ACC112 (cell line): ENCODE measurements around the gene ATG5.
A peak's percentile ranks its signal among the peaks of the same experiment; 100 is the strongest.

ENCODE experiments used
- H2AFZ ChIP-seq: fragments of 200-600 bp; sonication (generic); one replicate; pipeline ENCODE4 v1.6.0; 2017; ENCODE audit warnings: antibody characterized with exemption, low read length; ENCODE audit not compliant: unreplicated experiment
- H3K27ac ChIP-seq: fragments of 200-600 bp; sonication (generic); 2 replicates; pipeline ENCODE4 v1.5.1; 2014; ENCODE audit warnings: low read depth, mild to moderate bottlenecking, antibody characterized with exemption, low read length, moderate library complexity
- H3K27me3 ChIP-seq: fragments of 200-600 bp; sonication (generic); 2 replicates; pipeline ENCODE4 v1.6.1; 2014; ENCODE audit warnings: mild to moderate bottlenecking, antibody characterized with exemption, low read length, moderate library complexity, mixed read lengths; ENCODE audit not compliant: insufficient read depth
- H3K36me3 ChIP-seq: fragments of 200-600 bp; sonication (generic); 2 replicates; pipeline ENCODE4 v1.6.1; 2016; ENCODE audit warnings: mild to moderate bottlenecking, antibody characterized with exemption, low read length, moderate library complexity, mixed read lengths; ENCODE audit not compliant: insufficient read depth
- H3K4me1 ChIP-seq: fragments of 200-600 bp; sonication (generic); one replicate; pipeline ENCODE4 v1.6.1; 2016; ENCODE audit warnings: low read length, mixed read lengths; ENCODE audit not compliant: insufficient read depth, unreplicated experiment, control insufficient read depth
- H3K4me3 ChIP-seq: fragments of 200-600 bp; sonication (generic); 2 replicates; pipeline ENCODE4 v1.5.1; 2014; ENCODE audit warnings: mild to moderate bottlenecking, low read depth, low read length
- H3K79me2 ChIP-seq: fragments of 200-600 bp; sonication (generic); one replicate; pipeline ENCODE4 v1.6.0; 2016; ENCODE audit warnings: low read length; ENCODE audit not compliant: control insufficient read depth, unreplicated experiment, insufficient read depth

ATG5 gene

DNA sequence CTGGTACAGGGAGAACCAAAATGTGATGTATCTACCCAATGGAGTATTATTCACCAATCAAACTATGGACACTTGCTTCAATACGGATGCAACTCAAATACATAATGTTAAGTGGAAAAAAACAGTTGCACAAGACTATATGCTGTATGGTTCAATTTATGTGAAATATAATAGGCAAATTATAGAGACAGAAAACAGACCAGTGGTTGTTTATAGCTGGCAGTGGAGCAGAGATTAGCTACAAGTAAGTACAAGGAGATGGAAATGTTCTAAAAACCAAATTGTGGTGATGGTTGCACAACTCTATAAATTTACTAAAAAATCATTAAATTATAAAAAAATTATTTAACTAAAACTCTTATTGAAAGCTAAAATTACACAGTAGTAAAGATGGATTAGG lies 126.2 kb downstream of the ATG5 start:
- peak overlapping the region; percentile 64 for H3K27ac ChIP-seq
- H3K79me2 ChIP-seq = no peaks in the 10 kb centered on the region
- H3K27me3 ChIP-seq = no peaks in the 10 kb centered on the region
- peaks cover 4% of the 10 kb centered on the region for H3K36me3 ChIP-seq
- no peak overlapping the region for H2AFZ ChIP-seq
- H3K4me1 ChIP-seq = peaks cover 26% of the 10 kb centered on the region
- H3K4me3 ChIP-seq = no peak overlapping the region

DNA sequence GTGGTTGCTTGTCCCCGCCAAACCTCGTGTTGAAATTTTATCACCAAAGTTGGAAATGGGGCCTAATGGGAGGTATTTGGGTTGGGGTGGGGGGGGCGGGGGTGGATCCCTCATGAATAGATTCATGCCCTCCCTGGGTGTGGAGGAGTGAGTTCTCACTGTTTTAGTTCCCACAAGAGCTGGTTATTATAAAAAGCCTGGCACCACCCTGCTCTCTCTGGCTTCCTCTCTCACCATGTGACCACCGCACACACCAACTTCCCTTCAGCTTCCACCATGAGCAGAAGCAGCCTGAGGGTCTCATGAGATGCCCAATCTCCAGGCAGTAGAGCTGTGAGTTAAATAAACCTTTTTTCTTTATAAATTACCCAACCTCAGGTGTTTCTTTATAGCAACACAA lies 128.1 kb downstream of the ATG5 start:
- H3K27me3 ChIP-seq = no peaks in the 10 kb centered on the region
- H3K36me3 ChIP-seq = peaks cover 4% of the 10 kb centered on the region
- no peak overlapping the region for H2AFZ ChIP-seq
- H3K4me1 ChIP-seq = peaks cover 41% of the 10 kb centered on the region
- no peak overlapping the region for H3K4me3 ChIP-seq
- no peaks in the 10 kb centered on the region for H3K79me2 ChIP-seq
- H3K27ac ChIP-seq = no peak overlapping the region

DNA sequence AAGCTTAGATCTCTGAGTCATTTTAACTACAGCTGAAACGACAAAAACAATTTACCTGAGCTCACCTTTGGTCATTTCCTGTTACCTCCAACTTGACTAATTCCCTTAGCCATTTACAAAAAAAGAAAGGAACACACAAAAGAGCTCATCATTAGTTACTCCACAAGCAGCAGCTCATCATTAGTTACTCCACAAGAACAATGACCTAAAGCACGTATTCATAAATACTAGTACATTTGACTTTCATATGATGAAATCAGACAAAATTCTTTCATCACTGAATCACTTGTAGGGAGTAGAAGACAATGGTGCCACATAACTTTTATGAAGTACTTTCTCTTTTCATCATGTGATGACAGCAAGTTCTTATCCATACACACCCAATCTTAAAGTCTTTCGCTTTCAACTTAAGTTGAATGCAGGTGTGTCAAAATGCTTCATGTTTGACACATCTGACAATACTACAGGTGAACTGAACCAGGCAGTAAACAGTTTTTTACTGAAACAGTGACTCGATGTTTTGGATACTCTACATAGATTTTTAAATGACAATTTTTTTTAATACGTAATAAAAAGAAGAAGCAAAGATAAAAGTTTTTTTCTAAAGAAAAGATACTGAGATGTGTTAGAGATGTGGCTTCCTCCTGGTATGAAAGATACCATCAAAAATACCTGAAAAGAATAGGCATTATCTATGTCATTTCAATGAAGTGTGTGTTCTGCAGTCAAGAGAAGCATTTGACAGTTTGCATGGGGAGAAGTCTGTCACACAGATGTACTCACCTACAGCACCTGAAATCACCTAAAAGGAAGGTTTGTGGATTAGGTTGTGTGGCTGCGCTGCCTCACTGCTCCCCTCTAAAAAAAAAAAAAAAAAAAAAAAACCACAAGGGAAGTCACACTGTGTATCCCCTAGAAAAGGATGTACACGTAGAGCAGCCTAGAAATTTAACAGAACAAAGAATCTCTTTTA lies 130.3 kb downstream of the ATG5 start:
- Histone ChIP-seq H3K4me1 (peaks cover 41% of the 10 kb centered on the region), H3K79me2 (no peaks in the 10 kb centered on the region), H2AFZ (no peak overlapping the region), H3K36me3 (no peaks in the 10 kb centered on the region; the same call in 1 of the 2 replicates), H3K27me3 (no peaks in the 10 kb centered on the region), H3K27ac (peak overlapping the region; percentile 71), H3K4me3 (no peak overlapping the region)

GRCh38 chr6:106192824-106193223 lies 132.7 kb downstream of the ATG5 start:
- Histone ChIP-seq H3K79me2 (no peaks in the 10 kb centered on the region), H3K4me1 (peaks cover 34% of the 10 kb centered on the region), H3K4me3 (peak overlapping the region; percentile 53; the same call in 1 of the 2 replicates), H3K27me3 (no peaks in the 10 kb centered on the region), H3K36me3 (no peaks in the 10 kb centered on the region; the same call in 1 of the 2 replicates), H2AFZ (peak overlapping the region; percentile 7), H3K27ac (peak overlapping the region; percentile 9)

DNA sequence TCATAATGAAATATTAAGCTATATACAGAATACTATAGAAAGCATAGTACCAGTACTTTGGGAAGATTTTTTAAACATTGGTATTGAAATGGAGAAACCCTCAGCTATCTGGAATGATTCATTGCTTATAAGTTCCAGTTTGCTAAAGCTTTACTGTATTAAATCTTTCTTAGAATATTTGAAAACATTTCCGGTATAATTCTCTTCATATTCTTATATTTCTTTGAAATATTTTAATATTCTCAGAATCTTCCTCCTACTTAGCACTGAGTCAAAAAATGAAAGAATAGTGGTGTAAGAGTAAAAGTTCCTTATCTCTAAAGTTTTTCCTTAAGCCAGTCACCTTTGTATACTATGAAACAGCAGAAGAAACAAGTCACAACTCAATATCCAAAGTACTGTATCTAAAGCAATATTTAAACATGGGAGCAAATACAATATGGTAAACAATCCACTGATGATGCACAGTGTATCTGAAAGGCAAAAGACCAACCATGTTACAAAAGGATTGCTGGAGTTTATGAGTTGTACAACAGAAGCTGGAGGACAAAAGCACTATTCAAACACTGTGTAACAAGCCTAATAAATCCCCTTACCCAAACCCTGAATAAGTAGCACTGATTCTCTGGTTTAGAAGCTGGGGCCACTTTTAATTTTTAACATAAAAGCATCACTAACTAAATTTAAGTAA lies 137.3 kb downstream of the ATG5 start:
- Histone ChIP-seq H3K36me3 (0 out of 2 replicates have a peak, but pooled peaks cover 8% of the 10 kb centered on the region), H3K27me3 (no peaks in the 10 kb centered on the region), H3K27ac (0 out of 2 replicates have a peak overlapping the region, but pooled peaks have one; percentile 30), H3K79me2 (no peaks in the 10 kb centered on the region), H3K4me3 (no peak overlapping the region), H3K4me1 (peaks cover 29% of the 10 kb centered on the region), H2AFZ (no peak overlapping the region)

- H2AFZ ChIP-seq = no peak overlapping the region
- no peaks in the 10 kb centered on the region for H3K27me3 ChIP-seq
- no peak overlapping the region for H3K4me3 ChIP-seq
- H3K27ac ChIP-seq = peak overlapping the region; percentile 30; the same call in 1 of the 2 replicates
- H3K4me1 ChIP-seq = peaks cover 25% of the 10 kb centered on the region
- 0 out of 2 replicates have a peak, but pooled peaks cover 8% of the 10 kb centered on the region for H3K36me3 ChIP-seq
- no peaks in the 10 kb centered on the region for H3K79me2 ChIP-seq
Observed at GRCh38 chr6:106187424-106187982, 138.1 kb downstream of the ATG5 start.

DNA sequence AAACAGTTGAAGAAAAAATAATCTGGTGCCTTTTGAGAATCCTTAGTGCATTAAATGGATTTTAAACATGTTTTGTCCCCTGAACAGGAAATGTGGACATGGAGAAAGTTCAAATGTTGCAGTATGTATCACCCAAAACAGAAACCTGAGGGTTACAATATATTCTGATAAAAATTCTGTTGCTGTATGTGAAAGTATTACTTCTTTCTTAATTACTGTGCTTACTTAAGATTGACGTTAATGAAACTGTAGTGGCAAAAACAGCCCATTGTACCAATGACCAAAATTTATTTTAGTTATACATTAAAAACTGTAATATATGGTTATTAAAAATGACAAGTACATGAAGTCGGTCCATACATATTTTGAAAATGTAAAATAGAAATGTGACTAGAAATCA lies 138.8 kb downstream of the ATG5 start:
- H3K36me3 ChIP-seq = 0 out of 2 replicates have a peak, but pooled peaks cover 8% of the 10 kb centered on the region
- peaks cover 32% of the 10 kb centered on the region for H3K4me1 ChIP-seq
- H3K79me2 ChIP-seq = no peaks in the 10 kb centered on the region
- H3K4me3 ChIP-seq = no peak overlapping the region
- H2AFZ ChIP-seq = no peak overlapping the region
- H3K27ac ChIP-seq = no peak overlapping the region
- H3K27me3 ChIP-seq = no peaks in the 10 kb centered on the region

- Histone ChIP-seq H3K27me3 (no peaks in the 10 kb centered on the region), H2AFZ (no peak overlapping the region), H3K4me3 (no peak overlapping the region), H3K4me1 (peaks cover 38% of the 10 kb centered on the region), H3K36me3 (0 out of 2 replicates have a peak, but pooled peaks cover 8% of the 10 kb centered on the region), H3K27ac (no peak overlapping the region), H3K79me2 (no peaks in the 10 kb centered on the region)
Observed at GRCh38 chr6:106186172-106186571, 139.4 kb downstream of the ATG5 start.

DNA sequence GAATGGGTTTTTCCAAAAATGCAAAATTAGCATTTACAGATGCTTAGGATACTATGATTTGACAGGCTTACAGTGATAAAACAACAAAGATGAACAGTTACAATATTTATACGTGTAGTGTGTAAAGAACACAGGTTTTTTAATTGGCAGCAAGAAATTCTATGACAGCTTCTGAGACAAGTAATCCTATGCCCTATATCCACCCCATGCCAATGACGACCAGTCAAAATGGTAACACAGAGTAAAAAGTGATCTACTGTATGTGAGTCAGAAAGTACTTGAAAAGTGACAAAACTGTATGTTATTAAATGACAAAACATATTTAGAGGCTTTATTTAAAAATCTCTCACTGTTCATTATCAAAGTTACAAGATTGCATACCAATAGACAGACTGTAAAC lies 139.9 kb downstream of the ATG5 start:
- Histone ChIP-seq H3K4me1 (peaks cover 40% of the 10 kb centered on the region), H3K36me3 (0 out of 2 replicates have a peak, but pooled peaks cover 8% of the 10 kb centered on the region), H3K27ac (no peak overlapping the region), H3K4me3 (no peak overlapping the region), H3K27me3 (no peaks in the 10 kb centered on the region), H3K79me2 (no peaks in the 10 kb centered on the region), H2AFZ (no peak overlapping the region)

DNA sequence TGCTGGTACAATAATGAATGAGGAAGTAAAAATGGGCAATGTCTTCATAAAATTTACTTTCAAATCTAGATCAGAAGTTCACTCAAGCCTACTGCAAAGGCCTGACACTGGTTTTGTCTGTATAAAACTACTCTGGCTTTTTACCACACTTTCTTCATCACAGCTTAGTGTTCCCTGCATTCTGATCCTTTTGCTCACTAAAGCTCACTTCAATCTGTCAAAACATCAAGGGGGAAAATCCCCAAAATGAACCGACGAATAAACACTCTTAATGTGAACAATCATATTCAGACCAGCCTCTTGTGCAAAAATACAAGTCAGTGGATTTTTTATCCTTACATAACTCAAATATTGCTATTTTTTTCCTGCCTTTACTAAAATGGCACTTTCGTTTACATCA lies 140.9 kb downstream of the ATG5 start:
- Histone ChIP-seq H3K79me2 (no peaks in the 10 kb centered on the region), H3K27ac (no peak overlapping the region), H3K4me3 (no peak overlapping the region), H3K4me1 (peaks cover 40% of the 10 kb centered on the region), H3K36me3 (0 out of 2 replicates have a peak, but pooled peaks cover 8% of the 10 kb centered on the region), H3K27me3 (no peaks in the 10 kb centered on the region), H2AFZ (no peak overlapping the region)
